Stimulated activated CD4-positive, alpha-beta T cell treated with anti-CD3 and anti-CD28 coated beads, Interleukin-12 subunit alpha, Interleukin-12 subunit beta, amount 100 ng/mL, for 48 hours (primary cell): ENCODE results near the gene ZSCAN2.
"Not testable (repeated sequence)": the region's sequence is repeated elsewhere in the genome, so short reads cannot be mapped to it uniquely, and the experiment has no call there.

Experiments
- DNase-seq, 3 donors: peaks; one replicate each; pipeline ENCODE4 v3.0.0-alpha.2; 2020; ENCODE audit warnings: low read depth in 2 of 3, low spot score in 1 of 3

The ZSCAN2 gene

GRCh38 chr15:84600687-84601554 is at the start of gene ZSCAN2:
ZSCAN2 (plus strand) TSS chr15:84601009; CDS start chr15:84603928, 2,919 bp downstream.
- DNase-seq: peak; percentile 88 to 92 (median 92)

- not testable (repeated sequence) for DNase-seq
These were observed 49.2 kb upstream of the ZSCAN2 start for GRCh38 chr15:84551624-84552023.

GRCh38 chr15:84552896-84553295 is 47.9 kb upstream of the ZSCAN2 start:
- no peak for DNase-seq

- DNase-seq: not testable (repeated sequence)
These were observed 44.1 kb upstream of the ZSCAN2 start for GRCh38 chr15:84556690-84557089.

- DNase-seq: not testable (repeated sequence)
These were observed 32.8 kb upstream of the ZSCAN2 start for GRCh38 chr15:84568021-84568420.

GRCh38 chr15:84570164-84570735 is 30.6 kb upstream of the ZSCAN2 start:
- DNase-seq: peak; percentile 12 to 40 (median 12)

GRCh38 chr15:84572231-84572630 is 28.6 kb upstream of the ZSCAN2 start:
- no peak for DNase-seq

GRCh38 chr15:84575493-84575892 is 25.3 kb upstream of the ZSCAN2 start:
- no peak for DNase-seq

- DNase-seq: not testable (repeated sequence)
These were observed 22.9 kb upstream of the ZSCAN2 start for GRCh38 chr15:84577891-84578290.

- DNase-seq: not testable (repeated sequence)
These were observed 21.5 kb upstream of the ZSCAN2 start for GRCh38 chr15:84579261-84579721.

- not testable (repeated sequence) for DNase-seq
These were observed 19.0 kb upstream of the ZSCAN2 start for GRCh38 chr15:84581676-84582428.

- no peak for DNase-seq
These were observed 18.1 kb upstream of the ZSCAN2 start for GRCh38 chr15:84582583-84583157.

GRCh38 chr15:84583921-84584320 is 16.9 kb upstream of the ZSCAN2 start:
- not testable (repeated sequence) for DNase-seq

- no peak for DNase-seq
These were observed 14.1 kb upstream of the ZSCAN2 start for GRCh38 chr15:84586696-84587095.

GRCh38 chr15:84588053-84588874 is 12.5 kb upstream of the ZSCAN2 start:
- peak; percentile 75 to 90 (median 79) for DNase-seq

GRCh38 chr15:84590406-84590805 is 10.4 kb upstream of the ZSCAN2 start:
- no peak for DNase-seq

GRCh38 chr15:84591815-84592214 is 9.0 kb upstream of the ZSCAN2 start:
- DNase-seq: no peak

GRCh38 chr15:84594617-84595290 is 6.1 kb upstream of the ZSCAN2 start:
- DNase-seq: no peak

GRCh38 chr15:84595660-84596059 is 5.1 kb upstream of the ZSCAN2 start:
- DNase-seq: no peak

GRCh38 chr15:84597296-84597695 is 3.5 kb upstream of the ZSCAN2 start:
- DNase-seq: no peak
